Immature natural killer cell (primary cell): ENCODE results near the gene SNTB2. TPM values are rescaled to one million over a fixed set of nuclear protein-coding genes. Genes with fewer than 3 reads are reported as not detected.

Experiments used
- DNase-seq, 3 donors: peaks; one replicate each; pipeline ENCODE4 v3.0.0; 2022; ENCODE audit warnings: mixed read lengths in 1 of 3
- H3K27ac Mint-ChIP-seq, 6 donors: one replicate each; pipeline ENCODE4 v1.8.0; 2020; ENCODE audit warnings: mixed read lengths in 6 of 6, mild to moderate bottlenecking in 5 of 6, inconsistent platforms in 4 of 6, moderate library complexity in 3 of 6
- H3K27me3 Mint-ChIP-seq, 3 donors: one replicate each; pipeline ENCODE4 v1.8.0; 2020 to 2021; ENCODE audit warnings: low read depth in 3 of 3, mild to moderate bottlenecking in 3 of 3, mixed read lengths in 3 of 3, moderate library complexity in 3 of 3, inconsistent platforms in 1 of 3
- H3K36me3 Mint-ChIP-seq, 3 donors: one replicate each; pipeline ENCODE4 v1.8.0; 2020; ENCODE audit warnings: mixed read lengths in 3 of 3, inconsistent platforms in 2 of 3, mild to moderate bottlenecking in 2 of 3
- H3K4me1 Mint-ChIP-seq, 2 donors: one replicate each; pipeline ENCODE4 v1.8.0; 2020; ENCODE audit warnings: inconsistent platforms in 2 of 2, mild to moderate bottlenecking in 2 of 2, mixed read lengths in 2 of 2, moderate library complexity in 1 of 2
- H3K4me3 Mint-ChIP-seq, 5 donors: one replicate each; pipeline ENCODE4 v1.8.0; 2020; ENCODE audit warnings: mild to moderate bottlenecking in 5 of 5, mixed read lengths in 5 of 5, inconsistent platforms in 3 of 5, moderate library complexity in 3 of 5
- H3K9me3 Mint-ChIP-seq, 6 donors: one replicate each; pipeline ENCODE4 v1.8.0; 2020; ENCODE audit warnings: mild to moderate bottlenecking in 6 of 6, mixed read lengths in 6 of 6, inconsistent platforms in 4 of 6, moderate library complexity in 3 of 6
- polyA plus RNA-seq, 3 donors: library from polyadenylated mRNA; unstranded; fragments of 300-500 nt; fragmentation: Illumina TruSeq; gene quantifications; one replicate each; pipeline ENCODE4 v1.2.3, GENCODE V29; 2021

SNTB2 gene
- polyA plus RNA-seq, 3 donors from 2014 or later = 16.7 to 23.1 (median 17.7) TPM

DNA sequence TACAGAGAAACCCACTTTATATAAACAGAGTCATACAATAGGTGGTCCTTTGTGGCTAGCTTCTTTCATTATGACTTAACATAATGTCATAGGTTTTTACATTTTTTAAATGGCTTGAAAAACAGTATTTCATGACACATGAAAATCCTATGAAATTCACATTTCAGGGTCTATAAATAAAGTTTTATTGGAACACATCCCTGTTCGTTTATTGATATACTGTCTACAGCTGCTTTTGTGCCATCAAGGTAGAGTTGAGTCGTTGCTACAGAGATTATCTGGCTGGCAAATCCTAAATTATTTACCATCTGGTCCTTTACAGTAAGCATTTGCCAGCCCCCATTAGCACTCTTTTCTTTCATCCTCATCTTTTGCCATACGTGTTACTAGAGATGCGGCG is 126.5 kb downstream of the SNTB2 start:
- DNase-seq = no peak
- Mint-ChIP-seq H3K36me3 (peaks cover 0 to 10% (median 0%) of the 10 kb centered on the region in 3 donors), H3K4me1 (peaks cover 31 to 34% of the 10 kb centered on the region in 2 donors), H3K9me3 (no peaks in the 10 kb centered on the region), H3K27ac (peak overlapping the region in 4 of 6 donors; percentile 36 to 82 (median 62)), H3K27me3 (peaks cover 1 to 4% (median 2%) of the 10 kb centered on the region in 3 donors), H3K4me3 (peak overlapping the region; percentile 69 to 76 (median 71))

DNA sequence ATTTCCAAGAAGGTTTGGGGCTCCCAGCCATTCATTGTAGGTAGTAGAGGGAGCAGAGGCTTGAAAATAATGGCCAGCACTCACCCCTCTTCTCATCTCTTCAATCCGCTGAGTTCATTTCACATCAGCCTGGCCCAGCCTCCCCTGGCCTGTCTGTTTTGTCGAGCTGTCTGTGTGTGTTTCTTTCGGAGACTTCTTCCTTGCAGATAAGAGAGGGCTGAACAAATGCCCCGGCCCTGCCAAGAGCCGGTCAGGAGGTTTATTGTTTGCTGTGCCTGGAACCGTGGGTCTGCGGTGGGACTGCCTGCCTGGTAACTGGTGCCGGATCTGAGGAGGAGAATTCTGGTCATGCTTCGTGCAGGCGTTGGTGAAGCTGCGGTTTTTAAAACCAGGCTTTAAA is 127.6 kb downstream of the SNTB2 start:
- H3K4me3 Mint-ChIP-seq = no peak overlapping the region
- DNase-seq = no peak
- peaks cover 2 to 12% (median 2%) of the 10 kb centered on the region in 3 donors for H3K36me3 Mint-ChIP-seq
- H3K4me1 Mint-ChIP-seq = peaks cover 29 to 34% of the 10 kb centered on the region in 2 donors
- peak overlapping the region in 2 of 6 donors; percentile 35 to 46 for H3K27ac Mint-ChIP-seq
- peaks cover 2 to 4% (median 4%) of the 10 kb centered on the region in 3 donors for H3K27me3 Mint-ChIP-seq
- H3K9me3 Mint-ChIP-seq = no peaks in the 10 kb centered on the region

DNA sequence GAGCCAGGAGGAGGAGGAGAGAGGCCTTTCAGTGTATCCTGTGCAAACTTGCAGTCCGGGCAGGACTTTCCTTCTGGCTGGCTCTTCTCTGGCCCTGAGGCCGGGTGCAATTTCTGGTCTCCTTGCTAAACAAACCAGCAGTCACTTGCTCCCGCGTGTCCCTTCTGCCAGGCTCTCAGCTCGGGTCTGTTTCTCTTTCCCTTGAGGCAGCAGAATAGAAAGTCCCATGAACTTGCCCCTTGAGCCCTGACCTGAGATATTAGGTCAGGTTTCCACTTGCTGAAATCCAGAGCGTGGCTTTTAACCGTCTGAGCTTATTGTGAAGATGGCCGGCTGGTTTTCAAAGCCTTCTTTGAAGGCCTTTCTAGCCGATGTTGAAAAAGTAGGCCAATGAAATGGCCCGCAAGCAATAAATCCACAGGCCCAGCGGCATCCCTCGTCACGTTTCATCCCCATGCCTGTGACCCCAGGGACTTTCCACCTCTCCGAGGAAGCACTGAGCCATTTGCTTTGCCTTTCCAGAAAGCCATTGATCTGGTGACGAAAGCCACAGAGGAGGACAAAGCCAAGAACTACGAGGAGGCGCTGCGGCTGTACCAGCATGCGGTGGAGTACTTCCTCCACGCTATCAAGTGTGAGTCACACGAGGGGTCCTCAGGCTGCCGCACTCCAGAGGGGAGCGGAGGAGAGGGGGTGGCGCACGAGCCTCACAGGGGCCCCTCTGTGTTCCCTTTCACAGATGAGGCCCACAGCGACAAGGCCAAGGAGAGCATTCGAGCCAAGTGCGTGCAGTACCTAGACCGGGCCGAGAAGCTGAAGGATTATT is 128.7 kb downstream of the SNTB2 start:
- Mint-ChIP-seq H3K9me3 (no peaks in the 10 kb centered on the region), H3K36me3 (peaks cover 4 to 14% (median 4%) of the 10 kb centered on the region in 3 donors), H3K4me1 (peaks cover 24 to 30% of the 10 kb centered on the region in 2 donors), H3K27ac (no peak overlapping the region), H3K27me3 (peaks cover 2 to 4% (median 2%) of the 10 kb centered on the region in 3 donors), H3K4me3 (no peak overlapping the region)
- no peak for DNase-seq

DNA sequence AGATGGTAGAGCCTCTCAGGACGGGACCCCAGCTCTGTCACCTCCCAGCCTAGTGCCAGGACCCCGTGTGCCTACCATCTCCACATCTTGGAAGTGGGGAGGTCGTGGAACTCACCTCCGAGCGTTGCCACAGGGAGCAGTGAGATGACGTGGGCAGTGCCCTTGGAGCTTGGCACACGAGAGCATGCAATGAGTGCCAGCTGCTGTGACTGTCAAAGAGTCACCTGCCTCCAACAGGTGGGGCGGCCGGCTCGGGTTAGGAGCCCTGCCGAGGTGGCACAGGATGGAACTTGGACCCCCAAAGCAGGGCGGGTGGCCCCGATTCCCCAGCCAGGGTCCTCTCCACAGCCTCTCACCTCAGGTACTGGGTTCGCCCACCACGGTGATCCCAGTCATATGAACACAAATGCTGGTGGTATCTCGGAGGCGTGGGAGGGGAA is 129.7 kb downstream of the SNTB2 start:
- Mint-ChIP-seq H3K4me3 (no peak overlapping the region), H3K27ac (no peak overlapping the region), H3K9me3 (no peaks in the 10 kb centered on the region), H3K27me3 (peaks cover 0 to 5% (median 2%) of the 10 kb centered on the region in 3 donors), H3K4me1 (peaks cover 22 to 29% of the 10 kb centered on the region in 2 donors), H3K36me3 (peaks cover 4 to 22% (median 7%) of the 10 kb centered on the region in 3 donors)
- no peak for DNase-seq

DNA sequence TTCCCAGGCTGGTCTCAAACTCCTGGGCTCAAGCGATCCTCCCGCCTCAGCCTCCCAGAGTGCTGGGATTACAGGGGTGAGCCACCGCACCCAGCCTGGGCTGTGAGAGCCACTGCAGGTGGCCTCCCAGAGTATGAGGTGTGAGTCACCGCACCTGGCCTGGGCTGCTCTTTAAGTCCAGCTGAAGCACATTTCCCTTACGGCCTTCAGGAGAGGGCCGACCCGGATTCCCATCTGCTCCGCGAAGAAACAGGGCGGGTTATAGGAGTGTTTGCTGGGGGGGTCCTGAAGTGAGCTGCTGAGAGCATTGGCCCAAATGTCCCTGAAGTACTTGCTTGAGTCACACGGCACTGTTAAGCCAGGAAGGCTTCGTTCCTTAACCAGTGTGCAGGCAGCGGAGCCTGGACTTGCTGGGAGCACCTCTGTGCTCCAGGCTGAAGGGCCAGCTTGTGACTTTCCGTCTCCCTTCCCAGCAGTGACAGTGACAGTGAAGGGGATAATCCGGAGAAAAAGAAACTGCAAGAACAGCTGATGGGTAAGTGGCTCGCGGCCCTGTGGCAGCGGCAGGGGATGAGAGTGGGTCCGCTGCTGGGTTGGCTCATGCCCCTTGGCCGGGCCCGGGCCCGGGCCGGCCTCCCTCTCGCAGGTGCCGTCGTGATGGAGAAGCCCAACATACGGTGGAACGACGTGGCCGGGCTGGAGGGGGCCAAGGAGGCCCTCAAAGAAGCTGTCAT is 131.4 kb downstream of the SNTB2 start:
- DNase-seq = no peak
- Mint-ChIP-seq H3K27ac (no peak overlapping the region), H3K4me1 (peaks cover 12 to 21% of the 10 kb centered on the region in 2 donors), H3K9me3 (no peaks in the 10 kb centered on the region), H3K4me3 (no peak overlapping the region), H3K36me3 (peaks cover 4 to 29% (median 12%) of the 10 kb centered on the region in 3 donors), H3K27me3 (peaks cover 0 to 9% (median under 1%) of the 10 kb centered on the region in 3 donors)

GRCh38 chr16:69318911-69319289 is 131.9 kb downstream of the SNTB2 start:
- no peak for DNase-seq
- Mint-ChIP-seq H3K9me3 (no peaks in the 10 kb centered on the region), H3K27ac (no peak overlapping the region), H3K4me1 (peaks cover 7 to 16% of the 10 kb centered on the region in 2 donors), H3K36me3 (peaks cover 4 to 28% (median 12%) of the 10 kb centered on the region in 3 donors), H3K27me3 (peaks cover 0 to 9% (median 0%) of the 10 kb centered on the region in 3 donors), H3K4me3 (no peak overlapping the region)

DNA sequence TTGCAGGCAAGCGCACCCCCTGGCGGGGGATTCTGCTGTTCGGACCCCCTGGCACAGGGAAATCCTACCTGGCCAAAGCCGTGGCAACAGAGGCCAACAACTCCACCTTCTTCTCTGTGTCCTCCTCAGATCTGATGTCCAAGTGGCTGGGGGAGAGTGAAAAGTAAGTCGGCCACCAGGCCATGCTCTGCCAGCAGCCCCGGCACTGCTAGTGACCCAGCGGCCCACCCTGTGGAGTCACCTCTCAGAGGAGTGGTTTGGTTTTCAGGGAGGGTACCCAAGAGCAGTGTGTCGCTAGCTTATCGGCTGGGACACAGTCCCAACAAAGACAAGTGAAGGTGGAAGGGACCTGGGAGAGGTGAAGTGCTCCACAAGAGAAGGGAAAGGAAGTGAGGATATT is 132.4 kb downstream of the SNTB2 start:
- Mint-ChIP-seq H3K9me3 (no peaks in the 10 kb centered on the region), H3K4me3 (no peak overlapping the region), H3K27ac (peak overlapping the region in 2 of 6 donors; percentile 39 to 69), H3K4me1 (peaks cover 3 to 11% of the 10 kb centered on the region in 2 donors), H3K27me3 (peaks cover 0 to 9% (median 0%) of the 10 kb centered on the region in 3 donors), H3K36me3 (peaks cover 4 to 28% (median 12%) of the 10 kb centered on the region in 3 donors)
- DNase-seq = no peak

GRCh38 chr16:69319826-69320739 is 133.1 kb downstream of the SNTB2 start:
- Mint-ChIP-seq H3K27ac (peak overlapping the region in 1 of 6 donors; percentile 69), H3K4me3 (no peak overlapping the region), H3K9me3 (no peaks in the 10 kb centered on the region), H3K27me3 (peaks cover 0 to 9% (median under 1%) of the 10 kb centered on the region in 3 donors), H3K36me3 (peaks cover 4 to 28% (median 12%) of the 10 kb centered on the region in 3 donors), H3K4me1 (peaks cover 1 to 7% of the 10 kb centered on the region in 2 donors)
- DNase-seq = no peak

DNA sequence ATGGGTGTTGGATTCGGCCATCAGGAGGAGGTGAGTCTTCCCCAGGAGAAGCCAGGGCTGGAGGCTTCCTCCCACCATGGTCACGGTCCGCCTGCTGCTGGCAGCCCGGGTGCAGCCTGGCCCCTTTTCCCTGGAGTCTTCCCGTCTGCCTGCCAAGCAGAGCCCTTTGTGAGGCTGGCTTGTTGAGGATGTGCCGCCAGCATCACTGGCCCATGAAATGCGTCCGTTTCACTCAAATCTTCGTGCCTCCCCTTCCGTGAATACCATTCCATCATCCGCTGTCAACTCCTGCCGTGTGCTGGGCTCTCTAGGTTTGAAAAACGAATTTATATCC is 133.7 kb downstream of the SNTB2 start:
- Mint-ChIP-seq H3K36me3 (peaks cover 4 to 28% (median 12%) of the 10 kb centered on the region in 3 donors), H3K9me3 (no peaks in the 10 kb centered on the region), H3K27ac (peak overlapping the region in 1 of 6 donors; percentile 45), H3K4me1 (peaks cover 2 to 7% of the 10 kb centered on the region in 2 donors), H3K4me3 (no peak overlapping the region), H3K27me3 (peaks cover 0 to 9% (median 1%) of the 10 kb centered on the region in 3 donors)
- no peak for DNase-seq

GRCh38 chr16:69321080-69321479 is 134.1 kb downstream of the SNTB2 start:
- Mint-ChIP-seq H3K36me3 (peaks cover 4 to 25% (median 12%) of the 10 kb centered on the region in 3 donors), H3K4me3 (no peak overlapping the region), H3K9me3 (no peaks in the 10 kb centered on the region), H3K27ac (peak overlapping the region in 1 of 6 donors; percentile 45), H3K27me3 (peaks cover 0 to 9% (median 1%) of the 10 kb centered on the region in 3 donors), H3K4me1 (peaks cover 5 to 11% of the 10 kb centered on the region in 2 donors)
- DNase-seq = no peak

GRCh38 chr16:69322343-69322742 is 135.4 kb downstream of the SNTB2 start:
- H3K27me3 Mint-ChIP-seq = peaks cover 0 to 11% (median 3%) of the 10 kb centered on the region in 3 donors
- H3K4me1 Mint-ChIP-seq = peaks cover 11 to 19% of the 10 kb centered on the region in 2 donors
- peaks cover 4 to 22% (median 12%) of the 10 kb centered on the region in 3 donors for H3K36me3 Mint-ChIP-seq
- peak overlapping the region in 1 of 6 donors; percentile 34 for H3K27ac Mint-ChIP-seq
- H3K9me3 Mint-ChIP-seq = no peaks in the 10 kb centered on the region
- no peak for DNase-seq
- no peak overlapping the region for H3K4me3 Mint-ChIP-seq

DNA sequence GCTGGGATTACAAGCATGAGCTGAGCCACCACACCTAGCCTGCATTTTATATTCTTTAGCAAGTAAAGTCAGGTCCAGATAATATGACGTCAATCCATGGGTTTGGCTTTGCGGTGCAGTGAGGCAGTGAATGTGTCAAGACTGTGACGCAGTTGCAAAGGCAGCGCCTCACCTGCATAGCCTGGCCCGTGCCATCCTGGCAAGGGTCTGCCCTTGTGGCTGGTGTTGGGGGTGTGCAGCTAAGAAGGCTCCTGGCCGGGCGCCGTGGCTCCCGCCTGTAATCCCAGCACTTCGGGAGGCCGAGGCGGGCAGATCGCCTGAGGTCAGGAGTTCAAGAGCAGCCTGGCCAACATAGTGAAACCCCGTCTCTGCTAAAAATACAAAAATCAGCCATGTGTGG is 136.5 kb downstream of the SNTB2 start:
- H3K27ac Mint-ChIP-seq = peak overlapping the region in 1 of 6 donors; percentile 39
- no peaks in the 10 kb centered on the region for H3K9me3 Mint-ChIP-seq
- no peak for DNase-seq
- peaks cover 0 to 11% (median 3%) of the 10 kb centered on the region in 3 donors for H3K27me3 Mint-ChIP-seq
- peaks cover 4 to 22% (median 12%) of the 10 kb centered on the region in 3 donors for H3K36me3 Mint-ChIP-seq
- peaks cover 14 to 22% of the 10 kb centered on the region in 2 donors for H3K4me1 Mint-ChIP-seq
- H3K4me3 Mint-ChIP-seq = no peak overlapping the region

DNA sequence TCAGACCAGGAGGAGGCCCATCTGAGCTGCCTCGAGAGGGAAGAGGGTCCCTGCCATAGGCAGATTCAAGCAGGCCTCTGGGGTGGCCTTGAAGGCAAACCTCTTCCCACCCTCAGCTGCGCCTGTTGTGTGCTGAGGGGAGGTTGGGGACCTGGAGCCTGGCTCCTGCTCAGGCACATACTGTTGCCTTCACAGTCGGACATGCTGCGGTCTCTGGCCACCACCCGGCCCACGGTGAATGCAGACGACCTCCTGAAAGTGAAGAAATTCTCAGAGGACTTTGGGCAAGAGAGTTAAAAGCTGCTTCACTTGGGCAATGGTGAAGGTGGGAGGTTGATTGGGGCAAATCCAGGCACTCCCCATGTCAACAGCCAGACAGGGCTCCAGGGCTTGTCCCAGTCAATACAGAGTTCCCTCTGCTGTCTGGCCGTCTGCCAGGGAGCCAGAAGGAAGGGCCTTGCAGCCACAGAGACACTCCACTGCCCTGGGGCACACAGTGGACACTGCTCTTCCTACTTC is 137.1 kb downstream of the SNTB2 start:
- Mint-ChIP-seq H3K27ac (peak overlapping the region in 1 of 6 donors; percentile 72), H3K4me1 (peaks cover 20 to 29% of the 10 kb centered on the region in 2 donors), H3K27me3 (peaks cover 0 to 12% (median 5%) of the 10 kb centered on the region in 3 donors), H3K36me3 (peaks cover 4 to 22% (median 12%) of the 10 kb centered on the region in 3 donors), H3K9me3 (no peaks in the 10 kb centered on the region), H3K4me3 (no peak overlapping the region)
- no peak for DNase-seq
